GM23338 (cell line): ENCODE data around the gene FAM168A. TPM values are rescaled to one million over a fixed set of nuclear protein-coding genes. Genes with fewer than 3 reads are reported as not detected.

Experiments used
- ATAC-seq: fragments of 200-7000 bp; cut with Tn5 transposase; 3 replicates; pipeline ENCODE4 v1.9.1; 2020
- DNase-seq: peaks from one replicate; pipeline ENCODE4 v3.0.0-alpha.2; 2015; ENCODE audit warnings: low spot score
- H2AFZ ChIP-seq: fragments of 200-600 bp; sonication (generic); 2 replicates; pipeline ENCODE4 v1.8.0; 2016; ENCODE audit warnings: antibody characterized with exemption, mild to moderate bottlenecking, moderate library complexity
- H3F3A ChIP-seq: fragments of 200-600 bp; sonication (generic); replicated peaks from 2 replicates; pipeline ENCODE4 v1.8.0; 2017; ENCODE audit warnings: antibody characterized with exemption, mixed run types, low read depth
- H3K27ac ChIP-seq: fragments of 200-600 bp; sonication (generic); 2 replicates; pipeline ENCODE4 v1.6.1; 2016; ENCODE audit warnings: low read depth
- H3K27me3 ChIP-seq: fragments of 200-600 bp; sonication (generic); 2 replicates; pipeline ENCODE4 v1.8.0; 2016; ENCODE audit warnings: mild to moderate bottlenecking, mixed run types, moderate library complexity; ENCODE audit not compliant: insufficient read depth
- H3K36me3 ChIP-seq: fragments of 200-600 bp; sonication (generic); 2 replicates; pipeline ENCODE4 v1.8.0; 2016; ENCODE audit warnings: mild to moderate bottlenecking; ENCODE audit not compliant: insufficient read depth
- H3K4me1 ChIP-seq: fragments of 200-600 bp; sonication (generic); 2 replicates; pipeline ENCODE4 v1.8.0; 2016; ENCODE audit warnings: mild to moderate bottlenecking, moderate library complexity; ENCODE audit not compliant: insufficient read depth
- H3K4me2 ChIP-seq: fragments of 200-600 bp; sonication (generic); 2 replicates; pipeline ENCODE4 v1.7.1; 2017; ENCODE audit warnings: mixed run types
- H3K4me3 ChIP-seq: fragments of 200-600 bp; sonication (generic); 2 replicates; pipeline ENCODE4 v1.6.1; 2016; ENCODE audit warnings: mixed run types
- H3K79me2 ChIP-seq: fragments of 200-600 bp; sonication (generic); replicated peaks from 2 replicates; pipeline ENCODE4 v1.8.0; 2017; ENCODE audit warnings: mild to moderate bottlenecking; ENCODE audit not compliant: insufficient read depth
- H3K9me2 ChIP-seq: fragments of 200-600 bp; sonication (generic); 2 replicates; pipeline ENCODE4 v1.8.0; 2017; ENCODE audit not compliant: insufficient read depth
- H4K20me1 ChIP-seq: fragments of 200-600 bp; sonication (generic); replicated peaks from 2 replicates; pipeline ENCODE4 v1.8.0; 2017; ENCODE audit warnings: mild to moderate bottlenecking; ENCODE audit not compliant: insufficient read depth
- H3K27ac Mint-ChIP-seq: 2 replicates; pipeline ENCODE4 v1.8.0; 2020; ENCODE audit warnings: inconsistent platforms, mild to moderate bottlenecking, moderate library complexity, mixed read lengths
- H3K27me3 Mint-ChIP-seq: 3 replicates; pipeline ENCODE4 v1.8.0; 2022; ENCODE audit warnings: low read depth, mild to moderate bottlenecking, moderate library complexity, mixed read lengths, inconsistent platforms; ENCODE audit not compliant: insufficient read depth, poor library complexity
- H3K36me3 Mint-ChIP-seq: 3 replicates; pipeline ENCODE4 v1.8.0; 2021; ENCODE audit warnings: low read depth, mild to moderate bottlenecking, inconsistent platforms, moderate library complexity, mixed read lengths
- H3K4me1 Mint-ChIP-seq: 3 replicates; pipeline ENCODE4 v1.8.0; 2020; ENCODE audit warnings: mild to moderate bottlenecking, inconsistent platforms, mixed read lengths
- H3K4me3 Mint-ChIP-seq: 3 replicates; pipeline ENCODE4 v1.8.0; 2021; ENCODE audit warnings: moderate library complexity, mild to moderate bottlenecking, inconsistent platforms, mixed read lengths
- H3K9me3 Mint-ChIP-seq: 3 replicates; pipeline ENCODE4 v1.8.0; 2020; ENCODE audit warnings: moderate library complexity, mild to moderate bottlenecking, inconsistent platforms, mixed read lengths
- CREB1 ChIP-seq: fragments of 250-450 bp; sonication (Bioruptor Pico); IDR thresholded peaks from 2 replicates; pipeline ENCODE4 v1.5.0; 2020; ENCODE audit warnings: low read depth, mild to moderate bottlenecking, moderate library complexity
- EZH2 ChIP-seq: fragments of 200-600 bp; sonication (generic); IDR thresholded peaks from one replicate; pipeline ENCODE4 v1.8.0; 2017; ENCODE audit warnings: antibody characterized with exemption, mild to moderate bottlenecking, low read depth; ENCODE audit not compliant: unreplicated experiment
- EZH2phosphoT487 ChIP-seq: fragments of 200-600 bp; sonication (generic); IDR thresholded peaks from one replicate; pipeline ENCODE4 v1.8.1; 2018; ENCODE audit warnings: antibody characterized with exemption; ENCODE audit not compliant: unreplicated experiment
- JUNB ChIP-seq: IDR thresholded peaks from one replicate; pipeline ENCODE4 v1.6.1; 2016; ENCODE audit warnings: antibody characterized with exemption; ENCODE audit not compliant: unreplicated experiment
- NANOG ChIP-seq: IDR thresholded peaks from 2 replicates; pipeline ENCODE4 v1.6.1; 2016; ENCODE audit warnings: antibody characterized with exemption, borderline replicate concordance
- POLR2AphosphoS5 ChIP-seq: IDR thresholded peaks from 2 replicates; pipeline ENCODE4 v1.6.1; 2016; ENCODE audit warnings: antibody characterized with exemption, low read depth
- STAT1 ChIP-seq: IDR thresholded peaks from one replicate; pipeline ENCODE4 v1.6.1; 2016; ENCODE audit warnings: antibody characterized with exemption; ENCODE audit not compliant: unreplicated experiment
- ZNF114 ChIP-seq: fragments of 250-450 bp; sonication (Bioruptor Pico); IDR thresholded peaks from 2 replicates; pipeline ENCODE4 v1.5.0; 2020; ENCODE audit warnings: mild to moderate bottlenecking, moderate library complexity
- ZNF331 ChIP-seq: fragments of 250-450 bp; sonication (Bioruptor Pico); IDR thresholded peaks from 2 replicates; pipeline ENCODE4 v1.5.0; 2020; ENCODE audit warnings: low read depth, mild to moderate bottlenecking, moderate library complexity
- polyA plus RNA-seq: library from polyadenylated mRNA; unstranded; fragments of >200 nt; fragmentation: Nextera tagmentation; extraction: Ambion mirVana; gene quantifications from 2 replicates; pipeline ENCODE4 v1.2.1, GENCODE V29; 2016
- total RNA-seq: library from RNA; depleted of rRNA; stranded (reverse); fragments of >200 nt; shearing (Covaris generic); gene quantifications from 2 replicates; pipeline ENCODE4 v1.2.3, GENCODE V29; 2014
- TF ChIP-seq, protein P1 (sequence below): fragments of 250-450 bp; sonication (Bioruptor Pico); IDR thresholded peaks from 2 replicates; pipeline ENCODE4 v1.5.0; 2020; ENCODE audit warnings: mild to moderate bottlenecking, moderate library complexity
- TF ChIP-seq, protein P2 (sequence below), 2 experiments: fragments of 200-600 bp in 1 of 2; sonication (generic) in 1 of 2; conservative IDR thresholded peaks; 2 replicates each; pipeline versions ENCODE4 v1.5.1 to v1.6.1; 2016 to 2017; ENCODE audit warnings: antibody characterized with exemption in 2 of 2, low read depth in 2 of 2, mild to moderate bottlenecking in 2 of 2, moderate library complexity in 1 of 2
- TF ChIP-seq, protein P3 (sequence below): IDR thresholded peaks from 2 replicates; pipeline ENCODE4 v1.6.1; 2016; ENCODE audit warnings: antibody characterized with exemption
- TF ChIP-seq, protein P4 (sequence below): IDR thresholded peaks from one replicate; pipeline ENCODE4 v1.6.1; 2018; ENCODE audit warnings: antibody characterized with exemption; ENCODE audit not compliant: unreplicated experiment

Gene FAM168A
- total and polyA plus RNA-seq, 2 experiments from 2014 or later, result 8.0 to 20.3 TPM

DNA sequence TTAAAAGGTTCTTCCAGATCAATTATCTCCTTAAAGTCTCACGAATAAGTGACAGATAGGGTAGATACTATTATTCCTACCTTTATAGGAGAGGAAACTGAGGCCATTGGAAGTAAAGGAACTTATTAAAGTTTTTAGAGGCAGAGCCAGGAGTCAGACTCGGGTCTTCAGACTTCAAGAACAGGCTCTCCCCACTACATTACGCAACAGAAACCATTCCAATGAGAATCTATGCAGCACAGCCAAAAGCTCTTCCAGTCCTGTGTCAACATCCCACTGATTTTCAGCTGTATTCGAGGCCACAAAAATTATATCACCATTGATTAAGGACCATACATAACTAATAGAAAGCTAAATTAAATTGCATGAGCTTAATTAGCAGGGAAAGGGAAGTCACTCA, 144.3 kb downstream of the FAM168A start:
- Mint-ChIP-seq H3K9me3 (no peaks in the 10 kb centered on the region; the same call in 2 of the 3 replicates), H3K36me3 (no peaks in the 10 kb centered on the region; the same call in 2 of the 3 replicates), H3K27ac (no peak overlapping the region), H3K4me3 (no peak overlapping the region), H3K4me1 (peaks cover 12% of the 10 kb centered on the region; the same call in 2 of the 3 replicates), H3K27me3 (no peaks in the 10 kb centered on the region)
- TF ChIP-seq, protein P1, sequence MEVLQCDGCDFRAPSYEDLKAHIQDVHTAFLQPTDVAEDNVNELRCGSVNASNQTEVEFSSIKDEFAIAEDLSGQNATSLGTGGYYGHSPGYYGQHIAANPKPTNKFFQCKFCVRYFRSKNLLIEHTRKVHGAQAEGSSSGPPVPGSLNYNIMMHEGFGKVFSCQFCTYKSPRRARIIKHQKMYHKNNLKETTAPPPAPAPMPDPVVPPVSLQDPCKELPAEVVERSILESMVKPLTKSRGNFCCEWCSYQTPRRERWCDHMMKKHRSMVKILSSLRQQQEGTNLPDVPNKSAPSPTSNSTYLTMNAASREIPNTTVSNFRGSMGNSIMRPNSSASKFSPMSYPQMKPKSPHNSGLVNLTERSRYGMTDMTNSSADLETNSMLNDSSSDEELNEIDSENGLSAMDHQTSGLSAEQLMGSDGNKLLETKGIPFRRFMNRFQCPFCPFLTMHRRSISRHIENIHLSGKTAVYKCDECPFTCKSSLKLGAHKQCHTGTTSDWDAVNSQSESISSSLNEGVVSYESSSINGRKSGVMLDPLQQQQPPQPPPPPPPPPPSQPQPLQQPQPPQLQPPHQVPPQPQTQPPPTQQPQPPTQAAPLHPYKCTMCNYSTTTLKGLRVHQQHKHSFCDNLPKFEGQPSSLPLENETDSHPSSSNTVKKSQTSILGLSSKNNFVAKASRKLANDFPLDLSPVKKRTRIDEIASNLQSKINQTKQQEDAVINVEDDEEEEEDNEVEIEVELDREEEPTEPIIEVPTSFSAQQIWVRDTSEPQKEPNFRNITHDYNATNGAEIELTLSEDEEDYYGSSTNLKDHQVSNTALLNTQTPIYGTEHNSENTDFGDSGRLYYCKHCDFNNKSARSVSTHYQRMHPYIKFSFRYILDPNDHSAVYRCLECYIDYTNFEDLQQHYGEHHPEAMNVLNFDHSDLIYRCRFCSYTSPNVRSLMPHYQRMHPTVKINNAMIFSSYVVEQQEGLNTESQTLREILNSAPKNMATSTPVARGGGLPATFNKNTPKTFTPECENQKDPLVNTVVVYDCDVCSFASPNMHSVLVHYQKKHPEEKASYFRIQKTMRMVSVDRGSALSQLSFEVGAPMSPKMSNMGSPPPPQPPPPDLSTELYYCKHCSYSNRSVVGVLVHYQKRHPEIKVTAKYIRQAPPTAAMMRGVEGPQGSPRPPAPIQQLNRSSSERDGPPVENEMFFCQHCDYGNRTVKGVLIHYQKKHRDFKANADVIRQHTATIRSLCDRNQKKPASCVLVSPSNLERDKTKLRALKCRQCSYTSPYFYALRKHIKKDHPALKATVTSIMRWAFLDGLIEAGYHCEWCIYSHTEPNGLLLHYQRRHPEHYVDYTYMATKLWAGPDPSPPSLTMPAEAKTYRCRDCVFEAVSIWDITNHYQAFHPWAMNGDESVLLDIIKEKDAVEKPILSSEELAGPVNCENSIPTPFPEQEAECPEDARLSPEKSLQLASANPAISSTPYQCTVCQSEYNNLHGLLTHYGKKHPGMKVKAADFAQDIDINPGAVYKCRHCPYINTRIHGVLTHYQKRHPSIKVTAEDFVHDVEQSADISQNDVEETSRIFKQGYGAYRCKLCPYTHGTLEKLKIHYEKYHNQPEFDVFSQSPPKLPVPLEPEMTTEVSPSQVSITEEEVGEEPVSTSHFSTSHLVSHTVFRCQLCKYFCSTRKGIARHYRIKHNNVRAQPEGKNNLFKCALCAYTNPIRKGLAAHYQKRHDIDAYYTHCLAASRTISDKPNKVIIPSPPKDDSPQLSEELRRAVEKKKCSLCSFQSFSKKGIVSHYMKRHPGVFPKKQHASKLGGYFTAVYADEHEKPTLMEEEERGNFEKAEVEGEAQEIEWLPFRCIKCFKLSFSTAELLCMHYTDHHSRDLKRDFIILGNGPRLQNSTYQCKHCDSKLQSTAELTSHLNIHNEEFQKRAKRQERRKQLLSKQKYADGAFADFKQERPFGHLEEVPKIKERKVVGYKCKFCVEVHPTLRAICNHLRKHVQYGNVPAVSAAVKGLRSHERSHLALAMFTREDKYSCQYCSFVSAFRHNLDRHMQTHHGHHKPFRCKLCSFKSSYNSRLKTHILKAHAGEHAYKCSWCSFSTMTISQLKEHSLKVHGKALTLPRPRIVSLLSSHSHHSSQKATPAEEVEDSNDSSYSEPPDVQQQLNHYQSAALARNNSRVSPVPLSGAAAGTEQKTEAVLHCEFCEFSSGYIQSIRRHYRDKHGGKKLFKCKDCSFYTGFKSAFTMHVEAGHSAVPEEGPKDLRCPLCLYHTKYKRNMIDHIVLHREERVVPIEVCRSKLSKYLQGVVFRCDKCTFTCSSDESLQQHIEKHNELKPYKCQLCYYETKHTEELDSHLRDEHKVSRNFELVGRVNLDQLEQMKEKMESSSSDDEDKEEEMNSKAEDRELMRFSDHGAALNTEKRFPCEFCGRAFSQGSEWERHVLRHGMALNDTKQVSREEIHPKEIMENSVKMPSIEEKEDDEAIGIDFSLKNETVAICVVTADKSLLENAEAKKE (CRISPR knock-in tag), result no peak
- TF ChIP-seq, protein P2, sequence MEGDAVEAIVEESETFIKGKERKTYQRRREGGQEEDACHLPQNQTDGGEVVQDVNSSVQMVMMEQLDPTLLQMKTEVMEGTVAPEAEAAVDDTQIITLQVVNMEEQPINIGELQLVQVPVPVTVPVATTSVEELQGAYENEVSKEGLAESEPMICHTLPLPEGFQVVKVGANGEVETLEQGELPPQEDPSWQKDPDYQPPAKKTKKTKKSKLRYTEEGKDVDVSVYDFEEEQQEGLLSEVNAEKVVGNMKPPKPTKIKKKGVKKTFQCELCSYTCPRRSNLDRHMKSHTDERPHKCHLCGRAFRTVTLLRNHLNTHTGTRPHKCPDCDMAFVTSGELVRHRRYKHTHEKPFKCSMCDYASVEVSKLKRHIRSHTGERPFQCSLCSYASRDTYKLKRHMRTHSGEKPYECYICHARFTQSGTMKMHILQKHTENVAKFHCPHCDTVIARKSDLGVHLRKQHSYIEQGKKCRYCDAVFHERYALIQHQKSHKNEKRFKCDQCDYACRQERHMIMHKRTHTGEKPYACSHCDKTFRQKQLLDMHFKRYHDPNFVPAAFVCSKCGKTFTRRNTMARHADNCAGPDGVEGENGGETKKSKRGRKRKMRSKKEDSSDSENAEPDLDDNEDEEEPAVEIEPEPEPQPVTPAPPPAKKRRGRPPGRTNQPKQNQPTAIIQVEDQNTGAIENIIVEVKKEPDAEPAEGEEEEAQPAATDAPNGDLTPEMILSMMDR (conservative IDR thresholded peaks at IDR 0.05; ENCODE audit: low read depth in 2 of 2), result no peak
- TF ChIP-seq EZH2phosphoT487, result no peak
- TF ChIP-seq POLR2AphosphoS5, result no peak
- TF ChIP-seq STAT1, result no peak
- TF ChIP-seq NANOG, result no peak
- no peak for TF ChIP-seq ZNF331 (CRISPR knock-in tag)
- TF ChIP-seq EZH2, result no peak
- TF ChIP-seq, protein P3, sequence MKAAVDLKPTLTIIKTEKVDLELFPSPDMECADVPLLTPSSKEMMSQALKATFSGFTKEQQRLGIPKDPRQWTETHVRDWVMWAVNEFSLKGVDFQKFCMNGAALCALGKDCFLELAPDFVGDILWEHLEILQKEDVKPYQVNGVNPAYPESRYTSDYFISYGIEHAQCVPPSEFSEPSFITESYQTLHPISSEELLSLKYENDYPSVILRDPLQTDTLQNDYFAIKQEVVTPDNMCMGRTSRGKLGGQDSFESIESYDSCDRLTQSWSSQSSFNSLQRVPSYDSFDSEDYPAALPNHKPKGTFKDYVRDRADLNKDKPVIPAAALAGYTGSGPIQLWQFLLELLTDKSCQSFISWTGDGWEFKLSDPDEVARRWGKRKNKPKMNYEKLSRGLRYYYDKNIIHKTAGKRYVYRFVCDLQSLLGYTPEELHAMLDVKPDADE, result no peak
- TF ChIP-seq ZNF114 (CRISPR knock-in tag), result no peak
- no peak for TF ChIP-seq JUNB
- no peak for TF ChIP-seq CREB1 (CRISPR knock-in tag)
- TF ChIP-seq, protein P4, sequence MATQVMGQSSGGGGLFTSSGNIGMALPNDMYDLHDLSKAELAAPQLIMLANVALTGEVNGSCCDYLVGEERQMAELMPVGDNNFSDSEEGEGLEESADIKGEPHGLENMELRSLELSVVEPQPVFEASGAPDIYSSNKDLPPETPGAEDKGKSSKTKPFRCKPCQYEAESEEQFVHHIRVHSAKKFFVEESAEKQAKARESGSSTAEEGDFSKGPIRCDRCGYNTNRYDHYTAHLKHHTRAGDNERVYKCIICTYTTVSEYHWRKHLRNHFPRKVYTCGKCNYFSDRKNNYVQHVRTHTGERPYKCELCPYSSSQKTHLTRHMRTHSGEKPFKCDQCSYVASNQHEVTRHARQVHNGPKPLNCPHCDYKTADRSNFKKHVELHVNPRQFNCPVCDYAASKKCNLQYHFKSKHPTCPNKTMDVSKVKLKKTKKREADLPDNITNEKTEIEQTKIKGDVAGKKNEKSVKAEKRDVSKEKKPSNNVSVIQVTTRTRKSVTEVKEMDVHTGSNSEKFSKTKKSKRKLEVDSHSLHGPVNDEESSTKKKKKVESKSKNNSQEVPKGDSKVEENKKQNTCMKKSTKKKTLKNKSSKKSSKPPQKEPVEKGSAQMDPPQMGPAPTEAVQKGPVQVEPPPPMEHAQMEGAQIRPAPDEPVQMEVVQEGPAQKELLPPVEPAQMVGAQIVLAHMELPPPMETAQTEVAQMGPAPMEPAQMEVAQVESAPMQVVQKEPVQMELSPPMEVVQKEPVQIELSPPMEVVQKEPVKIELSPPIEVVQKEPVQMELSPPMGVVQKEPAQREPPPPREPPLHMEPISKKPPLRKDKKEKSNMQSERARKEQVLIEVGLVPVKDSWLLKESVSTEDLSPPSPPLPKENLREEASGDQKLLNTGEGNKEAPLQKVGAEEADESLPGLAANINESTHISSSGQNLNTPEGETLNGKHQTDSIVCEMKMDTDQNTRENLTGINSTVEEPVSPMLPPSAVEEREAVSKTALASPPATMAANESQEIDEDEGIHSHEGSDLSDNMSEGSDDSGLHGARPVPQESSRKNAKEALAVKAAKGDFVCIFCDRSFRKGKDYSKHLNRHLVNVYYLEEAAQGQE, result no peak
- ATAC-seq (no peak), DNase-seq (no peak)
- H3K4me2 ChIP-seq, result no peak overlapping the region
- no peak overlapping the region for H3K27ac ChIP-seq
- no peaks in the 10 kb centered on the region; the same call in 1 of the 2 replicates for H3K79me2 ChIP-seq
- no peak overlapping the region for H3K4me3 ChIP-seq
- no peaks in the 10 kb centered on the region for H3K9me2 ChIP-seq
- H2AFZ ChIP-seq, result no peak overlapping the region
- no peaks in the 10 kb centered on the region; the same call in 1 of the 2 replicates for H3K4me1 ChIP-seq
- H3F3A ChIP-seq, result no peaks in the 10 kb centered on the region
- H4K20me1 ChIP-seq, result peaks cover 27% of the 10 kb centered on the region
- no peaks in the 10 kb centered on the region for H3K36me3 ChIP-seq
- no peaks in the 10 kb centered on the region for H3K27me3 ChIP-seq
